Right lobe of liver (tissue), 4 donors: ENCODE data around the gene ARSB.

Experiments
- CTCF ChIP-seq, 4 donors: fragments of 200-600 bp in 3 of 4; fragments of 450-650 bp in 1 of 4; IDR thresholded peaks; one replicate each; pipeline versions ENCODE4 v1.5.1 to v1.8.0; 2016 to 2022; ENCODE audit warnings: antibody characterized with exemption in 4 of 4, mild to moderate bottlenecking in 2 of 4
- POLR2A ChIP-seq: fragments of 450-650 bp; IDR thresholded peaks from one replicate; pipeline ENCODE4 v1.6.1; 2017; ENCODE audit warnings: antibody characterized with exemption, mild to moderate bottlenecking
- donor health status: DM: no; HTN: no; CAD: no.
- donor health status: DM: no; HTN: no; CAD: no.
- donor health status: DM: no; HTN: yes; CAD: no.

GRCh38 chr5:78985116-78985724 is at the start of gene ARSB:
- TF ChIP-seq CTCF (IDR thresholded peaks at IDR 0.05) (no peak), POLR2A (no peak)
